K562 (cell line): ENCODE measurements around the gene TMEM131. TPM values are rescaled to one million over a fixed set of nuclear protein-coding genes. Genes with fewer than 3 reads are reported as not detected.
A peak's percentile ranks its signal among the peaks of the same experiment; 100 is the strongest.

ENCODE experiments used
- ATAC-seq: fragments of 200-7000 bp; cut with Tn5 transposase; 3 replicates; pipeline ENCODE4 v1.9.1; 2020; ENCODE audit warnings: moderate library complexity
- BruUV-seq: library from RNA; stranded (reverse); fragments of 400-500 nt; replicated peaks from 2 replicates; lab custom pipeline; 2021; lab: Mats Ljungman, UMichigan
- CTCF ChIA-PET: fragments of 300-600 bp; formaldehyde crosslinking; extraction: SDS; loops from one replicate; lab custom pipeline; 2021; ENCODE audit warnings: low intra/inter-chr PET ratio; lab: Yijun Ruan, JAX
- POLR2A ChIA-PET: fragments of 300-600, 350-650 bp; sonication (Branson Sonifier 250); formaldehyde crosslinking; extraction: SDS; loops from one replicate; lab custom pipeline; 2021; ENCODE audit warnings: antibody characterized with exemption, inconsistent platforms; lab: Yijun Ruan, JAX
- DNase-seq, 4 experiments: peaks; one replicate each; pipeline versions ENCODE4 v3.0.0 to v3.0.0-alpha.2; 2011 to 2018; ENCODE audit warnings: low spot score in 3 of 4, mixed read lengths in 3 of 4; ENCODE audit errors: extremely low read depth in 1 of 4
- FAIRE-seq: peaks from 2 replicates; lab custom pipeline; 2011; peaks lifted over from hg19 to GRCh38; lab: Jason Lieb, UNC
- H2AFZ ChIP-seq: 2 replicates; pipeline ENCODE4 v1.6.0; 2011; ENCODE audit warnings: low read depth, low read length, control low read depth, inconsistent platforms
- H3K27ac ChIP-seq: fragments of 200-600 bp; 3 replicates; pipeline ENCODE4 v1.8.0; 2011; ENCODE audit warnings: low read depth, mild to moderate bottlenecking, control low read depth, inconsistent platforms, low read length, moderate library complexity, mixed read lengths; ENCODE audit errors: extremely low read depth
- H3K27me3 ChIP-seq, 2 experiments: fragments of 300-600 bp in 1 of 2; 2 replicates in 1 of 2; 3 replicates in 1 of 2; pipeline versions ENCODE4 v1.6.0 to v1.8.0; 2011; ENCODE audit warnings: inconsistent platforms in 2 of 2, low read length in 2 of 2, mild to moderate bottlenecking in 1 of 2, mixed read lengths in 1 of 2, moderate library complexity in 1 of 2; ENCODE audit not compliant: control insufficient read depth in 2 of 2, insufficient read depth in 2 of 2
- H3K36me3 ChIP-seq: fragments of 300-600 bp; 3 replicates; pipeline ENCODE4 v1.8.0; 2011; ENCODE audit warnings: mild to moderate bottlenecking, low read length, inconsistent platforms; ENCODE audit not compliant: control insufficient read depth, insufficient read depth
- H3K4me1 ChIP-seq, 2 experiments: fragments of 200-600 bp in 1 of 2; replicated peaks in 1 of 2; 2 replicates in 1 of 2; 3 replicates in 1 of 2; pipeline versions ENCODE4 v1.5.1 to v1.8.0; 2011; ENCODE audit warnings: inconsistent platforms in 2 of 2, low read length in 2 of 2, mild to moderate bottlenecking in 1 of 2, mixed read lengths in 1 of 2, moderate library complexity in 1 of 2; ENCODE audit not compliant: control insufficient read depth in 2 of 2, insufficient read depth in 2 of 2
- H3K4me2 ChIP-seq: 2 replicates; pipeline ENCODE4 v1.6.1; 2011; ENCODE audit warnings: low read length, control low read depth, inconsistent platforms, mixed read lengths; ENCODE audit not compliant: insufficient read depth
- H3K4me3 ChIP-seq: fragments of 200-600 bp; sonication (generic), shearing (Covaris generic); 2 replicates; pipeline ENCODE4 v1.5.1; 2016; ENCODE audit warnings: control low read depth, inconsistent platforms
- H3K79me2 ChIP-seq: fragments of 200-600 bp; 3 replicates; pipeline ENCODE4 v1.8.0; 2011; ENCODE audit warnings: low read length, inconsistent platforms; ENCODE audit not compliant: control insufficient read depth, insufficient read depth
- H3K9ac ChIP-seq, 2 experiments: 2 replicates each; pipeline versions ENCODE4 v1.6.0 to v1.6.1; 2011; ENCODE audit warnings: low read depth in 2 of 2, low read length in 2 of 2, control low read depth in 1 of 2, inconsistent platforms in 1 of 2, mild to moderate bottlenecking in 1 of 2, mixed read lengths in 1 of 2; ENCODE audit not compliant: insufficient read depth in 1 of 2
- H3K9me1 ChIP-seq: one replicate; pipeline ENCODE4 v1.6.0; 2011; ENCODE audit warnings: inconsistent platforms, mild to moderate bottlenecking, low read length, moderate library complexity; ENCODE audit not compliant: control insufficient read depth, insufficient read depth
- H3K9me3 ChIP-seq: replicated peaks from 2 replicates; pipeline ENCODE4 v1.5.1; 2011; ENCODE audit warnings: low read depth, low read length, inconsistent platforms; ENCODE audit not compliant: control insufficient read depth, insufficient read depth
- H4K20me1 ChIP-seq: replicated peaks from 2 replicates; pipeline ENCODE4 v1.6.1; 2011; ENCODE audit warnings: low read length, inconsistent platforms, mixed read lengths; ENCODE audit not compliant: control insufficient read depth, insufficient read depth
- ILK ChIP-seq: fragments of 450-650 bp; IDR thresholded peaks from 2 replicates; pipeline ENCODE4 v1.6.1; 2016; ENCODE audit warnings: missing genetic modification characterization, low read depth, mild to moderate bottlenecking, missing compliant biosample characterization, moderate library complexity, borderline replicate concordance
- MAFG ChIP-seq: fragments of 450-650 bp; conservative IDR thresholded peaks from 2 replicates; pipeline ENCODE4 v1.6.1; 2016; ENCODE audit warnings: missing genetic modification characterization, missing compliant biosample characterization
- MAZ ChIP-seq, 2 experiments: fragments of 450-650 bp in 1 of 2; sonication (generic) in 1 of 2; formaldehyde crosslinking; IDR thresholded peaks in 1 of 2; conservative IDR thresholded peaks in 1 of 2; 2 replicates each; pipeline versions ENCODE4 v1.4.0 to v1.5.0; 2020; ENCODE audit warnings: mild to moderate bottlenecking in 1 of 2, missing genetic modification reagents in 1 of 2
- NELFE ChIP-seq: IDR thresholded peaks from 2 replicates; pipeline ENCODE4 v1.6.1; 2011; ENCODE audit warnings: mild to moderate bottlenecking; ENCODE audit not compliant: insufficient read depth, insufficient read length
- PHF8 ChIP-seq: fragments of 200-600 bp; sonication (generic); IDR thresholded peaks from 2 replicates; pipeline ENCODE4 v1.6.1; 2012; ENCODE audit warnings: mixed run types, mild to moderate bottlenecking, inconsistent platforms, low read length, moderate library complexity, borderline replicate concordance
- ZFP30 ChIP-seq: fragments of 250-450 bp; sonication (Bioruptor Pico); IDR thresholded peaks from 2 replicates; pipeline ENCODE4 v1.8.0; 2022; ENCODE audit warnings: moderate library complexity, mild to moderate bottlenecking, inconsistent platforms, borderline replicate concordance
- WGBS: fragments of 100-300 bp; shearing (Covaris generic); methylation state at CpG from one replicate; pipeline ENCODE4 v1.1.6; 2016; ENCODE audit warnings: low coverage, mixed read lengths; ENCODE audit not compliant: insufficient coverage; ENCODE audit errors: missing lambda C conversion rate; 5-methylcytosine and 5-hydroxymethylcytosine counted together
- in situ Hi-C: fragments of 300-500 bp; cut with MboI; formaldehyde crosslinking; loops from 4 replicates; pipeline ENCODE4 v1.15.0; 2018; ENCODE audit warnings: inconsistent platforms, mixed read lengths
- intact Hi-C: fragments of 100-400 bp; cut with micrococcal nuclease; formaldehyde crosslinking; loops from 2 replicates; pipeline ENCODE4 v1.14.2; 2022
- polyA plus RNA-seq, 8 experiments: library from polyadenylated mRNA; depleted of rRNA in 4 of 8; stranded (reverse) in 5 of 8; unstranded in 3 of 8; fragments of >200 nt; fragmentation: Nextera tagmentation in 2 of 8; fragmentation: Illumina TruSeq in 1 of 8; extraction: Ambion mirVana in 2 of 8; extraction: Trizol in 1 of 8; gene quantifications; 2 replicates each; pipeline versions ENCODE4 v1.2.1 to v1.2.3, GENCODE V29; 2011 to 2014; ENCODE audit warnings: inconsistent platforms in 1 of 8, missing spikeins in 1 of 8
- total RNA-seq, 7 experiments: library from RNA; depleted of rRNA in 6 of 7; stranded (reverse); fragments of >200 nt in 6 of 7; fragmentation: Illumina TruSeq in 2 of 7; extraction: Trizol in 2 of 7; gene quantifications; 2 replicates each; pipeline versions ENCODE4 v1.2.1 to v1.2.3, GENCODE V29; 2011 to 2021; ENCODE audit warnings: low replicate concordance in 1 of 7
- TF ChIP-seq, protein P1 (sequence below): fragments of 450-650 bp; IDR thresholded peaks from 2 replicates; pipeline ENCODE4 v1.6.1; 2017; ENCODE audit warnings: mild to moderate bottlenecking, moderate library complexity
- TF ChIP-seq, protein P2 (sequence below): fragments of 200-600 bp; sonication (generic); IDR thresholded peaks from one replicate; pipeline ENCODE4 v1.6.1; 2012; ENCODE audit warnings: mild to moderate bottlenecking, low read depth, low read length, inconsistent platforms

The TMEM131 gene
- total and polyA plus RNA-seq, 9 of the 15 experiments (the other 6 are each of a cell fraction or from before 2014, with no cell fraction given), result 2.5 to 21.1 (median 12.4) TPM

DNA sequence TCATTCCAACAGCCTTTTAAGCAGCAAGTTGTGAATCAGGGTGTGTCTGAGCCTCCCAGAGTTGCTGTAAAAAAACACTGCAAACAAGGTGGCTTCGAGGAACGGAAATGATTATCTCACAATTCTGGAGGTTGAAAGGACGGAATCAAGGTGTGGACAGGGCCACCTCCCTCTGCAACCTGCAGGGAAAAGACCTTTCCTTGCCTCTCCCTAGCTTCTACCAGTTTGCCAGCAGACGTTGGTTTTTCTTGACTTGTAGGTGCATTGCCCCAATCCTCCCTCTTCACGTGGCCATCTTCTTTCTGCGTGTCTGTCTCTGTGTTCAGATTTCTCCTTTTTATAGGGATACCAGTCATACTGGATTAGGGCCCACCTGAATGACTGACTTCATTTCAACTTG lies 24.8 kb upstream of the TMEM131 start:
- H3K79me2 ChIP-seq, result no peaks in the 10 kb centered on the region
- in situ Hi-C loops (no loop called here), intact Hi-C loops (no loop called here)
- BruUV-seq, result no TSS peak
- no peak for DNase-seq
- POLR2A ChIA-PET, result no interaction called here
- H3K27ac ChIP-seq, result no peak overlapping the region
- H4K20me1 ChIP-seq, result no peaks in the 10 kb centered on the region
- 0% methylated on average over 6 of the region's 6 CpGs for WGBS
- H3K9me3 ChIP-seq, result no peaks in the 10 kb centered on the region
- no peak for ATAC-seq
- H2AFZ ChIP-seq, result 0 out of 2 replicates have a peak overlapping the region, but pooled peaks have one; percentile 21
- FAIRE-seq, result no peak
- no peak overlapping the region for H3K4me3 ChIP-seq
- H3K27me3 ChIP-seq, result peaks cover 3 to 36% of the 10 kb centered on the region in 2 experiments; a peak in 4 of 5 replicates
- no peaks in the 10 kb centered on the region for H3K9me1 ChIP-seq
- H3K9ac ChIP-seq, result no peak overlapping the region
- H3K4me1 ChIP-seq, result no peaks in the 10 kb centered on the region
- H3K36me3 ChIP-seq, result no peaks in the 10 kb centered on the region
- no peak overlapping the region for H3K4me2 ChIP-seq
- CTCF ChIA-PET, result no interaction called here
- TF ChIP-seq MAZ (CRISPR knock-in tag; conservative IDR thresholded peaks at IDR 0.05 in 1 of 2, IDR thresholded peaks at IDR 0.05 in 1 of 2) (no peak), PHF8 (no peak), NELFE (no peak), ZFP30 (CRISPR knock-in tag) (no peak), MAFG (tag) (no peak), ILK (tag) (no peak)
- TF ChIP-seq, protein P1, sequence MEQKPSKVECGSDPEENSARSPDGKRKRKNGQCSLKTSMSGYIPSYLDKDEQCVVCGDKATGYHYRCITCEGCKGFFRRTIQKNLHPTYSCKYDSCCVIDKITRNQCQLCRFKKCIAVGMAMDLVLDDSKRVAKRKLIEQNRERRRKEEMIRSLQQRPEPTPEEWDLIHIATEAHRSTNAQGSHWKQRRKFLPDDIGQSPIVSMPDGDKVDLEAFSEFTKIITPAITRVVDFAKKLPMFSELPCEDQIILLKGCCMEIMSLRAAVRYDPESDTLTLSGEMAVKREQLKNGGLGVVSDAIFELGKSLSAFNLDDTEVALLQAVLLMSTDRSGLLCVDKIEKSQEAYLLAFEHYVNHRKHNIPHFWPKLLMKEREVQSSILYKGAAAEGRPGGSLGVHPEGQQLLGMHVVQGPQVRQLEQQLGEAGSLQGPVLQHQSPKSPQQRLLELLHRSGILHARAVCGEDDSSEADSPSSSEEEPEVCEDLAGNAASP, result no peak
- TF ChIP-seq, protein P2, sequence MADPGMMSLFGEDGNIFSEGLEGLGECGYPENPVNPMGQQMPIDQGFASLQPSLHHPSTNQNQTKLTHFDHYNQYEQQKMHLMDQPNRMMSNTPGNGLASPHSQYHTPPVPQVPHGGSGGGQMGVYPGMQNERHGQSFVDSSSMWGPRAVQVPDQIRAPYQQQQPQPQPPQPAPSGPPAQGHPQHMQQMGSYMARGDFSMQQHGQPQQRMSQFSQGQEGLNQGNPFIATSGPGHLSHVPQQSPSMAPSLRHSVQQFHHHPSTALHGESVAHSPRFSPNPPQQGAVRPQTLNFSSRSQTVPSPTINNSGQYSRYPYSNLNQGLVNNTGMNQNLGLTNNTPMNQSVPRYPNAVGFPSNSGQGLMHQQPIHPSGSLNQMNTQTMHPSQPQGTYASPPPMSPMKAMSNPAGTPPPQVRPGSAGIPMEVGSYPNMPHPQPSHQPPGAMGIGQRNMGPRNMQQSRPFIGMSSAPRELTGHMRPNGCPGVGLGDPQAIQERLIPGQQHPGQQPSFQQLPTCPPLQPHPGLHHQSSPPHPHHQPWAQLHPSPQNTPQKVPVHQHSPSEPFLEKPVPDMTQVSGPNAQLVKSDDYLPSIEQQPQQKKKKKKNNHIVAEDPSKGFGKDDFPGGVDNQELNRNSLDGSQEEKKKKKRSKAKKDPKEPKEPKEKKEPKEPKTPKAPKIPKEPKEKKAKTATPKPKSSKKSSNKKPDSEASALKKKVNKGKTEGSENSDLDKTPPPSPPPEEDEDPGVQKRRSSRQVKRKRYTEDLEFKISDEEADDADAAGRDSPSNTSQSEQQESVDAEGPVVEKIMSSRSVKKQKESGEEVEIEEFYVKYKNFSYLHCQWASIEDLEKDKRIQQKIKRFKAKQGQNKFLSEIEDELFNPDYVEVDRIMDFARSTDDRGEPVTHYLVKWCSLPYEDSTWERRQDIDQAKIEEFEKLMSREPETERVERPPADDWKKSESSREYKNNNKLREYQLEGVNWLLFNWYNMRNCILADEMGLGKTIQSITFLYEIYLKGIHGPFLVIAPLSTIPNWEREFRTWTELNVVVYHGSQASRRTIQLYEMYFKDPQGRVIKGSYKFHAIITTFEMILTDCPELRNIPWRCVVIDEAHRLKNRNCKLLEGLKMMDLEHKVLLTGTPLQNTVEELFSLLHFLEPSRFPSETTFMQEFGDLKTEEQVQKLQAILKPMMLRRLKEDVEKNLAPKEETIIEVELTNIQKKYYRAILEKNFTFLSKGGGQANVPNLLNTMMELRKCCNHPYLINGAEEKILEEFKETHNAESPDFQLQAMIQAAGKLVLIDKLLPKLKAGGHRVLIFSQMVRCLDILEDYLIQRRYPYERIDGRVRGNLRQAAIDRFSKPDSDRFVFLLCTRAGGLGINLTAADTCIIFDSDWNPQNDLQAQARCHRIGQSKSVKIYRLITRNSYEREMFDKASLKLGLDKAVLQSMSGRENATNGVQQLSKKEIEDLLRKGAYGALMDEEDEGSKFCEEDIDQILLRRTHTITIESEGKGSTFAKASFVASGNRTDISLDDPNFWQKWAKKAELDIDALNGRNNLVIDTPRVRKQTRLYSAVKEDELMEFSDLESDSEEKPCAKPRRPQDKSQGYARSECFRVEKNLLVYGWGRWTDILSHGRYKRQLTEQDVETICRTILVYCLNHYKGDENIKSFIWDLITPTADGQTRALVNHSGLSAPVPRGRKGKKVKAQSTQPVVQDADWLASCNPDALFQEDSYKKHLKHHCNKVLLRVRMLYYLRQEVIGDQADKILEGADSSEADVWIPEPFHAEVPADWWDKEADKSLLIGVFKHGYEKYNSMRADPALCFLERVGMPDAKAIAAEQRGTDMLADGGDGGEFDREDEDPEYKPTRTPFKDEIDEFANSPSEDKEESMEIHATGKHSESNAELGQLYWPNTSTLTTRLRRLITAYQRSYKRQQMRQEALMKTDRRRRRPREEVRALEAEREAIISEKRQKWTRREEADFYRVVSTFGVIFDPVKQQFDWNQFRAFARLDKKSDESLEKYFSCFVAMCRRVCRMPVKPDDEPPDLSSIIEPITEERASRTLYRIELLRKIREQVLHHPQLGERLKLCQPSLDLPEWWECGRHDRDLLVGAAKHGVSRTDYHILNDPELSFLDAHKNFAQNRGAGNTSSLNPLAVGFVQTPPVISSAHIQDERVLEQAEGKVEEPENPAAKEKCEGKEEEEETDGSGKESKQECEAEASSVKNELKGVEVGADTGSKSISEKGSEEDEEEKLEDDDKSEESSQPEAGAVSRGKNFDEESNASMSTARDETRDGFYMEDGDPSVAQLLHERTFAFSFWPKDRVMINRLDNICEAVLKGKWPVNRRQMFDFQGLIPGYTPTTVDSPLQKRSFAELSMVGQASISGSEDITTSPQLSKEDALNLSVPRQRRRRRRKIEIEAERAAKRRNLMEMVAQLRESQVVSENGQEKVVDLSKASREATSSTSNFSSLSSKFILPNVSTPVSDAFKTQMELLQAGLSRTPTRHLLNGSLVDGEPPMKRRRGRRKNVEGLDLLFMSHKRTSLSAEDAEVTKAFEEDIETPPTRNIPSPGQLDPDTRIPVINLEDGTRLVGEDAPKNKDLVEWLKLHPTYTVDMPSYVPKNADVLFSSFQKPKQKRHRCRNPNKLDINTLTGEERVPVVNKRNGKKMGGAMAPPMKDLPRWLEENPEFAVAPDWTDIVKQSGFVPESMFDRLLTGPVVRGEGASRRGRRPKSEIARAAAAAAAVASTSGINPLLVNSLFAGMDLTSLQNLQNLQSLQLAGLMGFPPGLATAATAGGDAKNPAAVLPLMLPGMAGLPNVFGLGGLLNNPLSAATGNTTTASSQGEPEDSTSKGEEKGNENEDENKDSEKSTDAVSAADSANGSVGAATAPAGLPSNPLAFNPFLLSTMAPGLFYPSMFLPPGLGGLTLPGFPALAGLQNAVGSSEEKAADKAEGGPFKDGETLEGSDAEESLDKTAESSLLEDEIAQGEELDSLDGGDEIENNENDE, result no peak
